CD4-positive, alpha-beta T cell treated with Interleukin-15 for 1 hour (primary cell): ENCODE measurements around the gene MAN2B2.

Experiments used
- DNase-seq: peaks from one replicate; pipeline ENCODE4 v3.0.0-alpha.2; 2020

Gene MAN2B2

GRCh38 chr4:6546681-6547447, 28.1 kb upstream of the MAN2B2 start:
- no peak for DNase-seq

- DNase-seq = no peak
Measured at GRCh38 chr4:6548201-6548881, 26.6 kb upstream of the MAN2B2 start.

GRCh38 chr4:6548882-6549230, 26.1 kb upstream of the MAN2B2 start:
- no peak for DNase-seq

- DNase-seq = no peak
Measured at GRCh38 chr4:6549445-6549844, 25.5 kb upstream of the MAN2B2 start.

GRCh38 chr4:6549890-6550620, 24.9 kb upstream of the MAN2B2 start:
- DNase-seq = no peak

GRCh38 chr4:6550821-6551220, 24.2 kb upstream of the MAN2B2 start:
- DNase-seq = no peak

- no peak for DNase-seq
Measured at GRCh38 chr4:6551660-6552059, 23.3 kb upstream of the MAN2B2 start.

GRCh38 chr4:6555519-6555918, 19.5 kb upstream of the MAN2B2 start:
- DNase-seq = no peak

GRCh38 chr4:6556263-6556662, 18.7 kb upstream of the MAN2B2 start:
- no peak for DNase-seq

- DNase-seq = no peak
Measured at GRCh38 chr4:6557185-6557584, 17.8 kb upstream of the MAN2B2 start.

GRCh38 chr4:6557856-6558255, 17.1 kb upstream of the MAN2B2 start:
- DNase-seq = no peak

- DNase-seq = no peak
Measured at GRCh38 chr4:6560416-6561172, 14.4 kb upstream of the MAN2B2 start.

GRCh38 chr4:6561173-6561516, 13.8 kb upstream of the MAN2B2 start:
- DNase-seq = no peak

- DNase-seq = no peak
Measured at GRCh38 chr4:6561706-6562371, 13.2 kb upstream of the MAN2B2 start.

GRCh38 chr4:6562931-6563901, 11.8 kb upstream of the MAN2B2 start:
- DNase-seq = no peak

GRCh38 chr4:6563935-6564645, 10.9 kb upstream of the MAN2B2 start:
- DNase-seq = no peak

GRCh38 chr4:6565691-6566390, 9.1 kb upstream of the MAN2B2 start:
- no peak for DNase-seq

- DNase-seq = no peak
Measured at GRCh38 chr4:6566391-6567190, 8.4 kb upstream of the MAN2B2 start.

GRCh38 chr4:6567218-6567617, 7.8 kb upstream of the MAN2B2 start:
- no peak for DNase-seq
